Measurements from ENCODE around the gene RAPGEF5. TPM values are rescaled to one million over a fixed set of nuclear protein-coding genes. Genes with fewer than 3 reads are reported as not detected.

RAPGEF5 gene
- polyA plus RNA-seq, 1 donor: 14.6 TPM

DNA sequence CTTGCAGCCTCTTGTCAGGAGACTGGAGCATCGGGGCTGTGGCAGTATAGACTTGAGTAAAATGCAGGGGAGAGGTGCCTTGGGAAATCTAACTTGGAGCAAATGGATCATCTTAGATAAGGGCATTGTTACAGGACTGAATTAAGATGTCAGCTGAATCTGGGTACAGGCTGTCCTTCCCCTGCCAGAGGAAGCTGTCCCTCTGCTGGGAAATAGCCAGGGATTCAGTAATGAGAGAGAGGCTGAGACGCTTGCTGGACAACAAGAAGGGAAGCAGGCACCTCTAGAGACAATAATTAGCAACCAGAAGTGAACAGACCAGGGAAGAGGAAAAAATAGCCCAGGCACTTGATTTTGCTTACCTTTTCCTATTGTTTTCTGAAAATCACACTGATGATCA, 20.7 kb upstream of the RAPGEF5 start:
- no peak for DNase-seq

DNA sequence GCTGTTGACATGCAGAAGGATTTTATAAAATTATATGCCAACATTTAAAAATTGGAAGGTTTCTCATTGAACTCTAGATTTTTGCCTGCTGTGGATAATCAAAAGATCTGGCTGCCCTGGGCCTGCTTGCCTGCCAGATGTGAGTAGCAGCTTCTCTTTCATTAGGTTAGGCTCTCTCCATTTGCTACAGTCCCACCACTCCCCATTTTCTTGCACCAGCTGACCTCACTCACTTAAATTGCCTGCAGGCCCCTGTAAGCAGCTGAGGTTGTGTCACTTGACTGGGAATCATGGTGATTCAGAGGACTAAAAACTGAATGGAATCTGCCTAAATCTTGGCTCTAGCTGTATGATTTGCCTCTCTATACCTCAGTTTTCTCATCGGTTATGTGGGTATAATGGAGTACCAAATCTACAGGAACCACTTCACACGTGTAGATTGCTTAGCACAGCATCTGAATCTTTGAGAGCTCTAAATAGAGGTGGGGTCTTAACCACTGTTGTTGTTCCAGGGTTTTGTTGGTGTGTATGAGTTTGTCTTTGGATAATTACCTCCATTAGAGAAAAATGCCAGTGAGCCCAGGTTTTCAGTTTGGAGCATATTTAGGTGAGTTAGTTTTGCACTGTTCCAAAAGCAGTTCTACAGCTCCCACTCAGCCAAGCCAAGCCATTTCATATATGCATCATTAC, 18.6 kb upstream of the RAPGEF5 start:
- no peak for DNase-seq

DNA sequence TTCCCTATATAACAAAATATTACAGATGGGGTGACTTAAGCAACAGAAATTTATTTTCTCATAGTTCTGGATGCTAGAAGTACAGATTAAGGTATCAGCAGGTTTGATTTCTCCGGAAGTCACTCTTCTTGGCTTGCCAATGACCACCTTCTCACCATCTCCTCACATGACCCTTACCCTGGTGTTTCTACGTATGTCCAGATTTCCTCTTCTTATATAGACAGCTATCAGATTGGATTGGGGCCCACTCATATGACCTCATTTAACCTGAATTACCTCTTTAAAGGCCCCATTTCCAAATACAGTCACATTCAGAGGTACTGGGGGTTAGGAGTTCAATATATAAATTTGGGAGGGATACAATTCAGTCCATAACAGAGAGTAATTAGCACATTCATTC, 17.0 kb upstream of the RAPGEF5 start:
- no peak for DNase-seq

DNA sequence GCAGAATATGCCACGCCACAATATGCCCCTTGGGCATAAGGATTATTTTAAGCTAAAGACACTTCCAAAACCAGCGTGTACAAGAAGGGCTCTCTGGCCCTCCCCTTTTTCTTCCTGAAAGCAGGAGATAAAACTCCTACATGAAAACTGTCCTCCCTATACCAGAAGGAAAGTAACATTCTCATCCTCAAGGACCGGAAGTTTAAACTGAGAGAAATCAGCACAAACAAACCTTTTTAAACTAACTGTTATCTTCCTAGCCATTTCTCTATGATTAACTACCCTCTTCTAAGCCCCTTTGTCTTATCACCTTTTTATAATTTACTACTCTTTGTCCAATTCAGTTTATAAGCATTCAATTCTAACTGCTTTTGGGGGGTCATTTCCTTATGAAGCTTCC, 16.4 kb upstream of the RAPGEF5 start:
- DNase-seq: no peak

DNA sequence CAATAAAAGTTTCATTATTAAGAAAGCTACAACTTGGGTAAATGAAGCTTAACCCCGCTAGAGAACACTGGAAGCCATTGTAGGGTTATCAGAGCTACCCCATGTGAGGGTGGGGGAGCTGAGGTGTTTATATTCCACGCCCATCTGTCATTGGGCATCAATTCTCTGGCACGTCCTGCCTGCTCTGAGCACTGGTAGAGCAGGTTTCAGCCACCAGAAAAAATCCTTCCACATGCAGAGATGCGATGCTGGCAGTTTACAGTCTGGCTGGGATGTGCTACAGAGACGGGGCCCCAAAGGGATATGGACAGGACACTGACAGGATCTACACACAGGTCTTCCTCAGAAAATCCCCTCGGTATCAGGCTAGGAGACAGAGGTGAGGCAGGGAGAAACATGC, 15.9 kb upstream of the RAPGEF5 start:
- DNase-seq: no peak

DNA sequence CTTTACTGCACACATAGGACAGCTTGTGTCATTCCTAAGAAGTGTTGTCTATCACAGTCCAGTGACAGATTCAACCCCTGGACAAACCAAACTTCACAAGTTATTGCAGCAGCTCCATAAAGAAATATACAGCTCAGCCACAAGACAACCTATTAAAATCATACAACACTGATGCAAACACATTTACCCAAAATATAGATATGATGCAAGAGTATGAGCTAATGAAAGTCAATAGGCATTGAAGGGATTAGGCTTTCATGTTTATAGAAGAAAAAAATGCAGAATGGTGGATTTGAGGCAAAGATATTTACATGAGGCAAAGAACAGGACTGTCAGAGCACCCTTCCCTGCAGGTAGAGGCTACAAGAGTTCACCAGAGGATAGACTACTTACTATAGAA, 14.9 kb upstream of the RAPGEF5 start:
- DNase-seq: no peak

DNA sequence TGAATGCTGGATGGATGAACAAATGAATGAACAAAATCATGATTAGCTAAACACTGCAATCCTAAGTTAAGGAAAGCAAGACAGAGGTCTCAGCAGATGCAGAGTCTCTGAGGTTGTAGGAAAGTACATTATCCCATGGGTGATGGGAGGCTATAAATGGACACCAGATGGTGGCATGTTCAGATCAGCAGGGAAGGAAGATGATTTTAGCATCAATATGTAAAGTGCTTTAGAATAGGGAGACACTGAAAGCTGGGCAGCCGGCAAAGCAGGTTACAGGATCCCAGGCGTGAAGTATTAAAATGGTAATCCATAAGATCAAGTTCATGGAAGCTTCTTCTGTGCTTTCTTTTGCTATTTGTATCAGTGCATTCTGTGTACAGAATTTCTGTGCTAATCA, 7.9 kb upstream of the RAPGEF5 start:
- DNase-seq: no peak

DNA sequence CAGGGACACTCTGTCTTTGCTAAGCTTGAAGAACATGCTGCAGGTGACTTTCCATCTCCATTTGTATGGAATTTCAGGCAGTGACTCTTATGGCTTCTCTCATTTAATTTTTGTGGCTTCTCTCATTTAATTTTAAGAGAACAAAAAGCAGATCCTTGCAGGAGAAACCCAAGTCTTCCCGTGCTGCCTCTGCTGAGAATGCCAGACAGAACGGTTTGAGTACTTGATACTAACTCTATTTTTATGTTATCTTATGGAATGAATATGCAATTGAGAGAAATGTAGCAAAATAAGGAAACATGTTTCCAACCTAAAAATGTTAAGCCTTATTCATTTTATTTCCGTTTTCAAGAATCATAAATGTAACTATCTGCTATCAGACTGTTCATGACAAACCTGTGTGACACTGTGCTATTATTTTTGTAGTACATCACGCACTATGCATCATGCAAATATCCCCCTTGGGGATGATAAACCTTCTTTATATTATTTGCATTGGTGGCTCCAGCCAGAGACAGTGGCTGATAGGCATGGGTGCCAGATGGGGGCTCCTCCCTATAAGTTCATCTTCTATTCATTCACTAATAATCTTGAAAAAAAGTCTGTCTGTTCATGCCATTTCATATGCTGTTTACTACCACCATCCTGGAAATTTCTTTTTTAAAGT, 6.9 kb upstream of the RAPGEF5 start:
- no peak for DNase-seq

DNA sequence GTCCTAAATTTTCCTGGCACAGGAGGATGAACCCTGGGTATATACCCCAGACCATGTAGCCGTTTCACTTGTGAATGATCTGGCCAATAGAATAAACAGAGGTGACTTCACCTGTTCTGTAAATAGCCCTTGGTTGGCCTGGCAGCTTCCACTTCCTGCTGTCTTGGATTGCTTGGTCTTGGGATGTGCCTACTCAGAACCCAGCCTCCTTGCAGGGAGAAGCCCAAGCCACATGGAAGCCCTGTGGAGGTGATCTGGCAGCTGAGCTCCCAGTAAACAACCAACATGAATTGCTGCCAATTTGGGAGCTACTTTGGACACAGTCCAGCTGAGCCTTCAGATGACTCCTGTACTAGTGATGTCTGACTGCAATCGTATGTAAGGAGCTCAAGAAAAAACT, 4.8 kb upstream of the RAPGEF5 start:
- DNase-seq: no peak

DNA sequence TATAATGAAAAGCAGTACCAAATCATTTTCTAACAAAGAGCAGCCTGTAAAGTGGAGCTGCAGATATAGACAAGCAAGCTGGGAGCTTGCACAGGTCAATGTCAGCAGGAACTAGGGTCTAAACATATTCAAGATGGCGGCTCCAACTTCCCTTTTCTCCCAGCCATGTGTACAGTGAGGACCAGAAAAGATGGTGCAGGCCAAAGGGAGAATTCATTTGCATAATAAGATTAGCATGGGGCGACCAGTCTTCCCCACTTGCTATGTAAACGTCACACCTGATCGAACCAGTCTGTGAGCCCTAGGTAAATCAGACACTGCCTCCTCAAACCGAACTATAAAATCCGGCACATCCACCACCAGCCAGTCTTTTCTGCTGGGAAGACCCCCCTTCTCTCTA, 4.4 kb upstream of the RAPGEF5 start:
- no peak for DNase-seq

DNA sequence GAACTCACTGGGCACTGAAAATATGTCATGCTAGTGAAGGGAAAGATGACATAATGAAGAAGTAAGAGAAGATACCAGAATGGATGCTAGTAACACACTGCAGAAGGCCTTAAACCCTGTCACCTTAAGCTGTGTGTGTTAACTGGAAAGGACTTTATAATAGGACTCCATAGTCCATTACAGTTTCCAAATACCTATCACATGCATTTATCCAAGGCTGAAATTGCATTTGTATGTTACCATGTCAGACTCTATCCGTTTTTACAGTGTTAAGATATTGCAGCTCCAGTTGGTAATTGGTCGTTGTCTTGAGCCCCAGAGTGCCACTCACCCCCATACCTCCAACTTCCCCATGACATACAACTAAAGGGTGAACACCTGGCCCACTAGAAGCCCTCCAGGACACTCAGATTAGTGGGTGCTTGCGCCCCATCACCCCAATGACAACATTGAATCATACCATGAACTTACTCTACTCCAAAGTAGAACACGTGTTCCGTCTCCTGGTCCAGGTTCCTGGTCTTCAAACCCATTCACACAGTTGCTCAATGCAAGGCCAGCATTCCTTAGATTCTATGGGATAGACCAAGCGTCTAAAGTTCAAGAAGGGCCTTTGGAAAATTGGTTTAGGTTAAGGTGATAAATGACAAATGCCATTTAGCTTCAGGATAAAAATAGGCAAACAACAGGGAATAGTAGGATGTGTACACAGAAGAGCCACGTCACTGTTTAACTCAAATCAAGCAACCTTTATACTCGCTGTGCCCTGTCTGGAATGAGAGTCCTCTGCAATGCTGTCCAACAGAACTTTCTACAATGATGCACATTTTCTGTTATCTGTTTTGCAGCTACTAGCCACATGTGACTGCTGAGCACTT, 2.1 kb upstream of the RAPGEF5 start:
- DNase-seq: no peak

DNA sequence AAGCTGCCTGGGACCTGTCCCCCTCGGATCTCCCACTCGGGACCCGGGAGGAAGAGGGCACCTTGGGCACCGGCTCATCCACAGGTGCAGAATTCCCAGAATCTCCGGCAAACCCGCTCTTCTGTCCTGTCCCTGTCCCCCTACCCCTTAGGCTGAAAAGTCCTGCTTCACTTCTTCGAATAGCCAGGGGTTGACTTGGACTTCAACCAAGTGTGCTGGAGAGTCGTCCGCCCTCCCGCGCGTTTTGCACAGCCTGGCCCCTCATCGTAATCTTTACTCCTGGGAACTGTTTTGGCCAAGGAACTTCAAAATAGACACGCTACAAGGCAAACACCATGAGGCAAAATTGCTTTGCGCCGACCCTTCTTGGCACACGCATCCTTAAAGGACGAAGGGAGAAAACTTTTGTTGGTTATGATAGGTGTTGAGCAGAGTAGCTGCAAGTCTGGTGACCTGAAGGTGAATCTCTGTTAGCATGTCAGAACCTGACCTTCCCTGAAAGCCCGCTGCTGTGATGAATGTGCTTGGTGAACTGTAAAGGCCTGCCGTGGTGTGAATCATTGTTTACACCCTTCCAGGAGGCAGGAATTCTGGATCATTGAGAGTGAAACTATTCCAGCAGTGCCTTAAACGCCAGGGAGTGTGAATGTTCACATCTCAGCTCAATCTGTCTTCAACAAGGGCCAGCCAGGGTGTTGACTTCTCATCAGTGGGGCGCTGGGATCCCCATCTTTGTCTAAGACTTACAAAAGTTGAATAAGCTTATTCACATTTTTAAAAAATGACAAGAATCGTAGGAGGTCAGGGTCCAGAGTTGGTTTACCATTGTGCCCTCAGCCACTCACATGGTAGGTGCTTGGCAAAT, 589 bp upstream of the RAPGEF5 start:
- no peak for DNase-seq

DNA sequence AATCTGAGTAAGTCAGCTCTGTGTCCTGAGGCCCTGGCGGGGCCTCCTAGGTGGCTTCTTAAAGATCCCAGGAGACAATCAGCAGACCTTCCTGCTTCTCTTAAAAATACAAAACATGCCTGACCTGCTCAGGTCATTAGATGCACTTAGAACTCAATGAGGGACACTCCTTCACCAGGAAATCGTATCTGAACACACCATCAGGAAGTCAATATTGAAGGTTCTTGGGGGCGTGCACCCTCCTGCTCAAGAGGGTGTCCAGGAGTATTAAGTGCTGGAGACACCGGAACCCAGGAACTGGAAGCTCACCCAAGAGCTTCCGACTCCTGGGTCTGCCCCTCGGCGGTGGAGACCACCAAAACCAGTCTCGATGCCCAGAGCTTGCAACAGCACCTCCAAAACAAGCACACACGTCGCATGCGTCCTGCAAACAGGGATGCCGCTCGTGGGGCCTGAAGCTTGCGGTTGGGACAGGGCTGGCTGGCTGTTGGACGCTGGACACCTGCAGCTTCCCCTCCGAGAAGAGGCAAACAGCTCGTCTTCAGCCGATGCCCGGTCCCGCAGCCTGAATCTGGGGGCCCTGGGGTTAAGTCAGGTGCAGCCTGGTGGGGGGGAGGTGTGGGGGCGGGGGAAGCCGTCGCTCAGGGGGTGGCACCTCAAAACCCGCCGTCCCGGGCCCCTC, 803 bp downstream of the RAPGEF5 start:
- DNase-seq: no peak

DNA sequence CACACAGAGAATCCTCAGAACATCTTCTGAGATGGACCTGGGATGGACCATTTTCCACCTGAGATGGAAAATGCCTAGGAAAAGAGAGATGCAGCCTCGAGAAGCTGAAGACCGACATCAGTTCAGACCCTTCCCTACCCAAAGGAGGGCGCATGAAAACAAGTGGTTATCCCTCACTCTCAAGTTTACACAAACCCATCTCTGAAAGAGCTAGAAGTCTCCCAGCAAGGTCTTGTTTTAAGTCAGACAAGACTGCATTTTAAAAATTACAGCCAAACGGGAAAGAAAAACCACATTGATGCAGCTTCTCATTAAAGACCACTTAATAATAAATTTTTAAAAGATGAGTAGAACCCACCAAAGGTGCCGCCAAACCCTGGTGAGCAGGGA, 1.3 kb downstream of the RAPGEF5 start:
- no peak for DNase-seq

DNA sequence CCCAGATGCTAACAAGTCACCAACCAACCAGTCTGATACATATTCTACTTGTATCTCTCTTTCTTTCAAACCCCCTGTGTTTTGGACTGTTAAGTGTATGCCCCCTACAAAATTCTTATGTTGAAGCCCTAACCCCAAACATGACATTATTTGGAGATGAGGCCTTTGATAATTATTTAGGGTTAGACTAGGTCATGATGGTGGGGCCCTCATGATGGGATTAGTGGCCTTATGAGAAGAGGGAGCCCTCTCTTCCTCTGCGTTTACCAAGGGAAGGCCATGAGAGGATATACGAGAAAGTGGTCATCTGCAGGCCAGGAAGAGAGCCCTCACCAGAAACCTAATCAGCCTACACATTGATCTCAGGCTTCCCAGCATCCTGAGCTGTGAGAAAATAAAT, 2.5 kb downstream of the RAPGEF5 start:
- DNase-seq: no peak

DNA sequence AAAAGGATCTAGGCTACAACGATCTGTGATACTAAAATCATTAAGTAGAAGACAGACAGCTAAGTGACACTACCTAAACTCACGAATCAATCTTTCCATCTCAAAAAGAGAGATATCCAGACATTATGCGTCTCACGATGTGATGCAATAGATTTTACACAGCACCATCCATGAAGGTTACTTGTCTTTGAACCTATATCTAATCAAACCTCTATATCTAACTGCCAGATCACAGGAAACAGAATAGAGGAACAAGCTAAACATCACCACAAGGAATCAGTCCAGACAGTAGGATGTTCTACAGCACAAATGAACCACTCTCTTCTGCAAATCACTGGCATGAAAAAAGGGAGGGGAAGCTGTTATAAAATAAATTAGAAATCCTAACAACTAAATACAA, 4.1 kb downstream of the RAPGEF5 start:
- no peak for DNase-seq

DNA sequence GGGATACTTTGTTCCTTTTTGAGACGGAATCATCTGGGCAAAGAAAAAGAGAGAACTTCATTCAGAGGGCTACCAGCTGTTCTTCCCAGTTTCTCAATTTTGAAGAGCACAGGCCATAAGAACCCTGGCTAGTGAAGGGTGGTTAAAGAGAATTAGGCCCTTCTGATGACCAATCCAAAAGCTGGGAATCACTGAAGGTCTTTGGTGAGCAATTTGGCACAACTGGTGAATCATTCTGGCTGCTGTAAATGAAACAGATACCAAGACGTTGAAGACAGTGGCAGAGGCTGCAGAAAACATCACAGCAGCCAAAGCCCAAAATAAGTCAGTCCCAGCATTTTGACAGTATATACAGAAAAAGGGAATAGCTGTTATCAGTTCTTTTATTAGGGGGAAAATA, 5.1 kb downstream of the RAPGEF5 start:
- DNase-seq: no peak

DNA sequence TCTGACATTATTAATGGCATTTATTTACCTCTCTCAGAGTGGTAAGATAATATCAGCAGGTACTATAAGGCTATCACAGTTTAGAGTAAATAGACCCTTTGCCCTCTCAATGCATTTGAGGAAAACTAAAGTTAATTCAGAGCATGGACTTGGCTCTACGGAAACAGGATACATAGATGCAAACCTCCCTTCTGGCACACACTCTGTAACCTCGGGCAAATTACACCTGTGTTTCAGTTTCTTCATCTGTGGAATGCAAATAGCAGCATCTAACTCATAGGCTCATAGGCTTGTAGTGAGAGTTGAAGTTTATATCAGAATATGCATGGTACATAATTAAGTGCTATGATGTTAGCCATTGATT, 5.6 kb downstream of the RAPGEF5 start:
- DNase-seq: no peak

DNA sequence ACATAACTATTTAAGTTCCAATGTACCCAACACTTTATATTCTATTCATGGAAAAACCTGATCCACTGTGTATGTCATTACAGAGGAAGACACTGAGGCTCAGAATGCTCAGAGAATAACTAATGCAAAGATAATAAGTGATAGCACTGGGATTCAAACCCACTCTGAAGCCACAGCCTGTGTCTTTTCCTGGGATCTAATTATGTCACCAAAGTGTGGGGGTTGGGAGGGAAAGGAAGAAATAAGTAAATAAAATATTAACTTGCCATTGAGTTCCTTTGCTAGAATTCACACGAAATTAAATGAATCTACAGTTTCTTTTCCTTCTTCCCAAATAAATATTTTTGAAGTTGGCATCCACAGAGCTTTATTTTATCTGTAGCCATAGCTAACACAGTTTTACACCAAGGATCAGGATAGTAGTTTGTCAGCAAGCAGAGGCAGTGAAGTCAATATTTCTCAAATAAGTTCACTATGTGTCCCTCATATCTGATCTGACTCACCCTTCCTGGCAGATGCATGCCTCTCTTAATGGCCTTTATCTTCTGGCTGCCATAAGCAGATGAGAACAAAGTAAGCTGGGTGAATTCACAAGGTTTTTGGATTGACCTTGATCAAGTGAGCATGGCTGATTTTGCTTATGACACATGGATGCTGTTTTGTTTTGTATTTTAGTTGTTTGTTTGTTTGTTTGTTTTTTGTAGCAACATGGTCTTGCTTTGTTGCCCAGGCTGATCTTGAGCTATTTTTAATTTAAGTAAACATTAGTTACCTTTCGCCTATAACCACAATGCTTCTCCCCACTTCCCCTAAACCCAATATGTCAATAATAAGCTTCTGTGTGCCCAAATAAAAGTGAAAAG, 6.3 kb downstream of the RAPGEF5 start:
- no peak for DNase-seq

DNA sequence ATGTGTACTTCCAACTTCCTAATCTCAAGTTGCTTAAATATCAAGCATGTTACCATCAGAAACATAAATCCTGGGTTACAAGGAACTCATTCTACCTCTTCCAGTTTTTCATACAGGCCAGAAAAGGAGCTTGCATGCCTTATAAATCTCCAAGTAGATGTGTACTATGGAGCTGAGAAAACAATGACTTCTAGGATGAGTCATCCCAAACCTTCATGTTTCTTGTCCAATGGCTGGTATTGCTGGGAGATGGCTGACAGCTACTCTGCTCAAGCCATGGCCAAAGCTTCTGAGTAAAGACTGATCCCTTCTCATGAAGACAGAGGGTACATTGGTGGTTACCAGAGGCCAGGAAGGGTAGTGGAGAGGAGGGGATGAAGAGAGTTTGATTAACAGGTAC, 8.6 kb downstream of the RAPGEF5 start:
- DNase-seq: no peak
